Mesothelial cell of epicardium (in vitro differentiated cells): ENCODE results near the gene TMEM181. TPM values are rescaled to one million over a fixed set of nuclear protein-coding genes. Genes with fewer than 3 reads are reported as not detected.
"Not testable (repeated sequence)": the region's sequence is repeated elsewhere in the genome, so short reads cannot be mapped to it uniquely, and the experiment has no call there.

Experiments
- DNase-seq, 2 experiments: peaks; one replicate each; pipeline ENCODE4 v3.0.0; 2021; ENCODE audit warnings: low spot score in 2 of 2; ENCODE audit not compliant: unreplicated experiment in 2 of 2
- H3K27ac Mint-ChIP-seq: 2 replicates; pipeline ENCODE4 v1.8.0; 2021; ENCODE audit warnings: mixed read lengths
- H3K27me3 Mint-ChIP-seq: 2 replicates; pipeline ENCODE4 v1.8.0; 2021; ENCODE audit warnings: low read depth, mixed read lengths
- H3K36me3 Mint-ChIP-seq: 2 replicates; pipeline ENCODE4 v1.8.0; 2021; ENCODE audit warnings: mixed read lengths
- H3K4me1 Mint-ChIP-seq: 2 replicates; pipeline ENCODE4 v1.8.0; 2021; ENCODE audit warnings: mixed read lengths
- H3K4me3 Mint-ChIP-seq: 2 replicates; pipeline ENCODE4 v1.8.0; 2021; ENCODE audit warnings: mild to moderate bottlenecking, moderate library complexity, mixed read lengths
- H3K9me3 Mint-ChIP-seq: 2 replicates; pipeline ENCODE4 v1.8.0; 2021; ENCODE audit warnings: mixed read lengths
- CTCF ChIP-seq: fragments of 200-600 bp; sonication (generic); IDR thresholded peaks from one replicate; pipeline ENCODE4 v1.5.0; 2021; ENCODE audit warnings: antibody characterized with exemption; ENCODE audit not compliant: unreplicated experiment
- total RNA-seq: library from RNA; stranded (reverse); gene quantifications from 3 replicates; pipeline ENCODE4 v1.2.1, GENCODE V29; 2021

The TMEM181 gene
- total RNA-seq, 1 donor from 2014 or later, result 23.8 TPM

GRCh38 chr6:158653577-158654354 is 93.9 kb downstream of the TMEM181 start:
- no peak for DNase-seq

DNA sequence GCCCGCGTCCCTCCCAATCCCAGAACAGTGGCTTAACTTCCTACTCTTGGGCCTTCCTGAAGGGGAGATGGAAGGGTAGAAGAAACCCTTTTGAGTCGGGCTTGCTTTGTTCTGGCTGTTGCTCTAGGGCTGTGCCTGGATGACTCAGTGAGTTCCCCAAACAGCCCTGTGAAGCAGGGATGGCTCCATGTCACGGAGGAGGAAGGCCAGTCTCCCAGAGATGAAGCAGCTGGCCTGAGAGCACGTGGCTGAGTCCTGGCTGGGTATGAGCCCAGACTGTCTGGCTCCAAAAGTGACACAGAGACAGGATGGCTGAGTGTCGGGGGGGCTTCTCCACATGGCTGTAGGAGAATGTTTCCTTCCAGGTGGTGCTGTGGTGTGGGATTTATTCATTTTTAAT is 94.6 kb downstream of the TMEM181 start:
- no peaks in the 10 kb centered on the region for H3K36me3 Mint-ChIP-seq
- peak overlapping the region; percentile 87 for H3K27ac Mint-ChIP-seq
- H3K27me3 Mint-ChIP-seq, result no peaks in the 10 kb centered on the region
- no peak for TF ChIP-seq CTCF
- no peaks in the 10 kb centered on the region for H3K9me3 Mint-ChIP-seq
- peak in 1 of 2 experiments; percentile 54 for DNase-seq
- no peak overlapping the region for H3K4me3 Mint-ChIP-seq
- H3K4me1 Mint-ChIP-seq, result peaks cover 35% of the 10 kb centered on the region

More at GRCh38 chr6:158653577-158654354, 93.9 kb downstream of the TMEM181 start:
- H3K4me3 Mint-ChIP-seq, result no peak overlapping the region
- no peak for TF ChIP-seq CTCF
- H3K27me3 Mint-ChIP-seq, result no peaks in the 10 kb centered on the region
- H3K9me3 Mint-ChIP-seq, result no peaks in the 10 kb centered on the region
- H3K4me1 Mint-ChIP-seq, result peaks cover 37% of the 10 kb centered on the region
- peak overlapping the region; percentile 87 for H3K27ac Mint-ChIP-seq
- no peaks in the 10 kb centered on the region for H3K36me3 Mint-ChIP-seq

- H3K9me3 Mint-ChIP-seq, result no peaks in the 10 kb centered on the region
- no peak for TF ChIP-seq CTCF
- no peak overlapping the region for H3K4me3 Mint-ChIP-seq
- no peak for DNase-seq
- peaks cover 30% of the 10 kb centered on the region for H3K4me1 Mint-ChIP-seq
- peak overlapping the region; percentile 87 for H3K27ac Mint-ChIP-seq
- H3K27me3 Mint-ChIP-seq, result no peaks in the 10 kb centered on the region
- no peaks in the 10 kb centered on the region for H3K36me3 Mint-ChIP-seq
Measured at GRCh38 chr6:158654960-158655489, 95.1 kb downstream of the TMEM181 start.

DNA sequence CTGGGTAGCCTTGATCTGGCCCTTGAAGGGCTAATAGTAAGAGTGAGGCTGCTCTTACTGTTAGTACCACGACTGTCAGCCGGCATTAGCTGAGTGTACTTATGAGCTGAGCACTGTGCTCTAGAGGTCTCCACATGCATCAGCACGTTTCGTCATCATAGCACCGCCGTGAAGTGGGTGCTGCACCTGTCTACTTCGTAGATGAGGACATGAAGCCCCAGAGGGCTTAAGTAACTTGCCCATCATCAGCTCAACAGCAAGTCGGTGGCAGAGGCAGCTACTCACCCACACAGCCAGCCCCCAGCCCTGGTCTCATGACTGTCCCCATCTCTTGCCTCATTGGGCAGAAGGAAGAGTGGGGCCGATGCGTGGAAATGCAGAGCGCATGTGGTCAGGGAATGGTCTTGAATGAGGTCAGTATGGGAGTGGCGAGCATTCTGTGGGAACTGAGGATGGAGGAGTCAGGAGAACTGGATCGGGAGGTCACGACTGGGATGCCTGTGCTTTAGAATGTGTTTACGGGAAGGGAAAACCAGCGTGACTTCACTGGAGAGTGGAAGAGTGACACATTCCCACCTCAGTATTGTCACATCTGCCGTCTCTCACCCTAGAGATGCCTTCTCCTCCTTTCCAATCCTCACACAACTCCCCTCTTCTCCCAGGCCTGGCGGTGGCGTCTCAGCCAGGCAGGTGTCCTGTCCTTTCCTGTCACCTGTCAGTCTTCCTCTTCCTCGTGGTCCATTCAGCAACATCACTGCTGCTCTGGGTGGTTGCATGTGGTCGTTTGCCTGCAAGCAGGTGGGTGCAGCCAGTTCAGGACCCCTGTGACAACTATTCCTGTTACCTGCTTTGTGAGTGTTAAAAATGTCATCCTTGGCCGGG is 95.9 kb downstream of the TMEM181 start:
- Mint-ChIP-seq H3K4me1 (peaks cover 35% of the 10 kb centered on the region), H3K4me3 (no peak overlapping the region), H3K36me3 (no peaks in the 10 kb centered on the region), H3K27ac (peak overlapping the region; percentile 87), H3K9me3 (no peaks in the 10 kb centered on the region), H3K27me3 (no peaks in the 10 kb centered on the region)
- DNase-seq, result no peak
- TF ChIP-seq CTCF, result no peak

- not testable (repeated sequence) for DNase-seq, H3K27me3 Mint-ChIP-seq, H3K4me3 Mint-ChIP-seq, H3K9me3 Mint-ChIP-seq, H3K36me3 Mint-ChIP-seq
- peaks cover 37% of the 10 kb centered on the region for H3K4me1 Mint-ChIP-seq
- peak overlapping the region; percentile 66 for H3K27ac Mint-ChIP-seq
Measured at GRCh38 chr6:158656986-158657385, 97.1 kb downstream of the TMEM181 start.

DNA sequence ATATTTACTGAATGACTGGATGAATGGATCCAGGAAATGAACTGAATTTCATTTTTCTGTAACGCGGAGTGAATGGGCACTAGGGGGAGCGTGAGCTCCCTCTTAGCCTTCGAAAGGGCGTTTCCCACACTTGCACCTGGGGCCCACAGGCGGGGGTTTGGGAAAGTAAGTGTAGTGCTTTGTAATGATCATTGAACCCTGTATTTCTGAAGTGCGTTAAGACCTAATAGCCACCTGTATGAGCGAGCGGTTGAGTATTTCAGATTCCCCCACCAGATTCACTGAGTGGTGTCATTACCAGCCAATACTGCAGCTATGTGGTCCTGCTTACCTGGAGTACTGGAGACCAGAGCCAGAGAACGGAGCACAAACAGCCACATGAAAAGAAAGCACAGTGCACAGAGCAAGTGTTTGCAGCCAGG is 100.5 kb downstream of the TMEM181 start:
- no peaks in the 10 kb centered on the region for H3K9me3 Mint-ChIP-seq

More for the DNA sequence above, 100.5 kb downstream of the TMEM181 start:
- no peaks in the 10 kb centered on the region for H3K36me3 Mint-ChIP-seq
- H3K27me3 Mint-ChIP-seq, result no peaks in the 10 kb centered on the region
- TF ChIP-seq CTCF, result peak; percentile 36
- peaks cover 50% of the 10 kb centered on the region for H3K4me1 Mint-ChIP-seq
- no peak for DNase-seq
- H3K4me3 Mint-ChIP-seq, result no peak overlapping the region
- no peak overlapping the region for H3K27ac Mint-ChIP-seq
